ENCODE results near the gene NUDC. TPM values are rescaled to one million over a fixed set of nuclear protein-coding genes. Genes with fewer than 3 reads are reported as not detected.
A peak's percentile ranks its signal among the peaks of the same experiment; 100 is the strongest.

NUDC gene
- total RNA-seq, 4 donors from 2014 or later = 64.8 to 94.5 (median 68.1) TPM

- no peak for ATAC-seq
- TF ChIP-seq EP300 (IDR thresholded peaks at IDR 0.05) = no peak
- no peak for TF ChIP-seq POLR2AphosphoS5 (IDR thresholded peaks at IDR 0.05)
- no peak for TF ChIP-seq POLR2A (IDR thresholded peaks at IDR 0.05)
- WGBS, 2 donors (ENCODE audit: low coverage in 1 of 2) = 70 to 84% methylated on average over 5 of the region's 5 CpGs
- Histone ChIP-seq H3K4me3 (no peak overlapping the region), H3K9me3 (no peaks in the 10 kb centered on the region), H3K27me3 (no peaks in the 10 kb centered on the region), H3K36me3 (peaks cover 0 to 100% of the 10 kb centered on the region in 2 donors), H3K4me1 (peaks cover 0 to 12% (median 0%) of the 10 kb centered on the region in 3 donors), H3K27ac (no peak overlapping the region)
These were observed 38.7 kb upstream of the NUDC start for GRCh38 chr1:26882696-26883463.

GRCh38 chr1:26887125-26887524, 34.4 kb upstream of the NUDC start:
- 64 to 80% methylated on average over 1 of the region's 1 CpG for WGBS, 2 donors (ENCODE audit: low coverage in 1 of 2)
- ATAC-seq = no peak
- H3K4me3 ChIP-seq = no peak overlapping the region

GRCh38 chr1:26888231-26888630, 33.3 kb upstream of the NUDC start:
- Histone ChIP-seq H3K27me3 (no peaks in the 10 kb centered on the region), H3K4me1 (peaks cover 3 to 35% (median 17%) of the 10 kb centered on the region in 3 donors), H3K9me3 (no peaks in the 10 kb centered on the region), H3K4me3 (no peak overlapping the region), H3K36me3 (peaks cover 0 to 82% of the 10 kb centered on the region in 2 donors), H3K27ac (no peak overlapping the region)
- ATAC-seq = no peak
- 100% methylated on average over 1 of the region's 1 CpG; no CpG with 5 or more reads in 1 of the 2 donors for WGBS, 2 donors (ENCODE audit: low coverage in 1 of 2)
- TF ChIP-seq CTCF (IDR thresholded peaks at IDR 0.05) (no peak), POLR2A (IDR thresholded peaks at IDR 0.05) (no peak), EP300 (IDR thresholded peaks at IDR 0.05) (no peak), POLR2AphosphoS5 (IDR thresholded peaks at IDR 0.05) (no peak)

More at GRCh38 chr1:26887125-26887524, 34.4 kb upstream of the NUDC start:
- Histone ChIP-seq H3K27ac (no peak overlapping the region), H3K27me3 (no peaks in the 10 kb centered on the region), H3K4me1 (peaks cover 3 to 35% (median 17%) of the 10 kb centered on the region in 3 donors), H3K9me3 (no peaks in the 10 kb centered on the region), H3K36me3 (peaks cover 0 to 82% of the 10 kb centered on the region in 2 donors)
- TF ChIP-seq EP300 (IDR thresholded peaks at IDR 0.05) (no peak), CTCF (IDR thresholded peaks at IDR 0.05) (peak in 3 of 4 experiments; percentile 21 to 37 (median 31))

GRCh38 chr1:26889551-26890466, 31.7 kb upstream of the NUDC start, which contains the start of gene GPN2:
Gene GPN2, minus strand, starts transcription at chr1:26890283. Its CDS starts 187 bp downstream, at chr1:26890096.
- peaks cover 0 to 82% of the 10 kb centered on the region in 2 donors for H3K36me3 ChIP-seq
- WGBS, 2 donors (ENCODE audit: low coverage in 1 of 2) = 1 to 3% methylated on average over 8 to 21 of the region's 89 CpGs

More at GRCh38 chr1:26889551-26890466, 31.7 kb upstream of the NUDC start, which contains the start of gene GPN2:
- Histone ChIP-seq H3K9me3 (no peaks in the 10 kb centered on the region), H3K27me3 (no peaks in the 10 kb centered on the region), H3K27ac (peak within 1 kb of the TSS; percentile 79 to 98 (median 90)), H3K4me3 (peak within 1 kb of the TSS; percentile 67 to 96), H3K4me1 (peaks cover 3 to 38% (median 17%) of the 10 kb centered on the region in 3 donors)
- TF ChIP-seq POLR2A (IDR thresholded peaks at IDR 0.05) = peak; percentile 58 to 64
- peak; percentile 89 for TF ChIP-seq POLR2AphosphoS5 (IDR thresholded peaks at IDR 0.05)
- TF ChIP-seq CTCF (IDR thresholded peaks at IDR 0.05) = no peak
- no peak for TF ChIP-seq EP300 (IDR thresholded peaks at IDR 0.05)
- ATAC-seq = peak; percentile 89
